Measurements from ENCODE around the gene MYDGF.
"Not testable (repeated sequence)": the region's sequence is repeated elsewhere in the genome, so short reads cannot be mapped to it uniquely, and the experiment has no call there.

Gene MYDGF

DNA sequence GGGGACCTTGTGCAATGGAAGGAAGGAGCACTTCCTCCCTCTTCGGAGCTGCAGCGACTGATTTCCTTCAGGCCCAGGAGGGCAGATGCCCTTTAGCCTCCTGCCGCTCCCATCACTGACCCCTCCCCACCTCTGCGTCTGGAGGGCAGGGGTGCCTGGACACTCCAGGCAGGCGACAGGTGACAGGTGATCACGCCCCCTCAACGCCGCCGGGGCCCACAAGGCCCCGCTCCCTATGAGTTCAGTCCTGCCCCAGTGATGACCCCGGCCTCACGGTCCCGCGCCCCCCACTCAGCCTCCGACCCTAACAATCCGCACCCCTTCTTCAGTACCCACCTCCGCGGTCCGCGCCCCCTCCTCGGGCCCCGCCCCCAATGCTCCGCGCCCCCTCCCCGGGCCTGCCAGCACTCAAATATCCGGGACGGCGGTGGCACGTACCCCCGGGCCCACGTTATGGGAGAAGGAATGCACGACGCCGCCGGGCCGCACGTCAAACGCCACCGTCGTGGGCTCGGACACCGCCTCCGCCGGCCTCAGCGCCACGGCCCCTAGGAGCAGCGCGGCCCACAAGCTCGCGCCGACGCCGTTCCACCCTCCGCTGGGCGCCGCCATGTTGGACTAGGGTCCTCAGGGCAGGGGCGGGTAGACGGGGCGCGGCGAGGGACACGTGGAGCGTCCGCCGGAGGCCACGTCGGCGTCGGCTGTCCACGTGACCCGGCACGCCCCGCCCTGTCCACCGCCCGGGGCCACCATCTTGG, at the start of gene MYDGF:
TSS of gene MYDGF (minus strand) at position 620 of the 758 bp plus-strand sequence. CDS start at position 612, 8 bp downstream.
- TF ChIP-seq POLR2AphosphoS5 (IDR thresholded peaks at IDR 0.05; ENCODE audit: borderline replicate concordance, low read depth, low read length): peak; percentile 89
- TF ChIP-seq EZH2 (IDR thresholded peaks at IDR 0.05): no peak
- TF ChIP-seq FOXP2 (optimal IDR thresholded peaks at IDR 0.05; ENCODE audit: control extremely low read depth, extremely low read length, insufficient read depth): no peak
- H3K4me3 ChIP-seq: peak within 1 kb of the TSS; percentile 97
- DNase-seq (ENCODE audit: low read depth, low spot score): peak; percentile 14
- H3K9ac ChIP-seq (ENCODE audit: insufficient read length): peak within 1 kb of the TSS; percentile 89
- H3K36me3 ChIP-seq (ENCODE audit: insufficient read depth, low read length): peaks cover 19% of the 10 kb centered on the region
- no peak within 1 kb of the TSS for H3K27ac ChIP-seq
- no peaks in the 10 kb centered on the region for H3K9me3 ChIP-seq (ENCODE audit: low read depth, low read length)

DNA sequence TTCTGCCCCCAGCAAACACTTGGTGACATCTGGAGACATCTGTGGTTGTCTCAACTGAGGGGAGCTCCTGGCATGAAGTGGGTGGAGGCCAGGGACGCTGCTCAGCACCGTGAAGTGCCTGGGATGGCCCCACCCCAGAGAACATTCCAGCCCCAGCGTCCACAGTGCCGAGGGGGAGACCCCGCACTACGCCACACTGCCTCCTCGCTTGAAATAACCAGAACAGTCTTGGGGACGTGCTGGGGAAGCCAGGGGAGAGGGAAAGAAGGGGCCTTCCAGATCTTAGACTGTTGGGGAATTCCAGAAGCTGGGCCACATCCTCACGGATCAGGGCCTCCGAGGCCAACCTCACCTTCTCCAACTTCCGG, 49.3 kb upstream of the MYDGF start:
- Histone ChIP-seq H3K9me3 (ENCODE audit: low read depth, low read length) (no peaks in the 10 kb centered on the region), H3K27ac (no peak overlapping the region), H3K9ac (ENCODE audit: insufficient read length) (no peak overlapping the region), H3K36me3 (ENCODE audit: insufficient read depth, low read length) (peaks cover 10% of the 10 kb centered on the region; the same call in 1 of the 2 replicates), H3K4me3 (no peak overlapping the region)
- no peak for DNase-seq (ENCODE audit: low read depth, low spot score)
- no peak for TF ChIP-seq POLR2AphosphoS5 (IDR thresholded peaks at IDR 0.05; ENCODE audit: borderline replicate concordance, low read depth, low read length)
- TF ChIP-seq FOXP2 (optimal IDR thresholded peaks at IDR 0.05; ENCODE audit: control extremely low read depth, extremely low read length, insufficient read depth): no peak

DNA sequence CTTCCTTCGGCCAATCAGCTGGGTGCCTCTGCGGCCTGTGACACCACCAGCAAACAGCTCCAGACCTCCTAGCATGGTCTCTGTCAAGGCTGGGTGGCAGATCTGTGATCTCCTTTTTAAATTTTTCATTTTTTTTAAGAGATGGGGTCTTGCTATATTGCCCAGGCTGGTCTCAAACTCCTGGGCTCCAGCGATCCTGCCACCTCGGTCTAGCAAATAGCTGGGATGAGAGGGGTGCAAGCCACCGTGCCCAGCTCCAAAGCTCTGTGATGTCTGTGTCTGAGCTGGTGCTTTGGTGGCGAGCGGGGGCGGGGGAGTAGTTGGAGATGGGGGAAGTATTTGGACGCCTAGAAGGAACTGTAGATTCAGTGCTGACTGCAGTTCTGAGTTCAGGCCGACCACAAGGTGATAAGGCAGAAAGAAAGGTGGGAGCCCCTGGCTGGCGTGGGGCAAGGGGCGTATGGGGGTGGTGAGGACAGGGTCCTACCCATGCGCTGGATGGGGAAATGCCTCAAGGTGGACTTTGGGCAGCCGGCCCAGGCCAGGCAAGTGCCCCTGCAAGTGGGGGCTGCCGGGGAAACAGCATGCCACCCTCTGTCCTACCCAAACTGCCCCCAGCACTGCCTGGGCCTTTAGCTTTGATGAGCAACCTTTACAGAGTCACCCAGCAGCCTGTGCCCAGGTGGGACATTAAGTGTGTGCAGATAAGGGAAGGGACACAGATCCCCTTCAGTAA, 48.0 kb upstream of the MYDGF start:
- Histone ChIP-seq H3K9me3 (ENCODE audit: low read depth, low read length) (no peaks in the 10 kb centered on the region), H3K36me3 (ENCODE audit: insufficient read depth, low read length) (peaks cover 10% of the 10 kb centered on the region; the same call in 1 of the 2 replicates), H3K27ac (no peak overlapping the region), H3K4me3 (no peak overlapping the region), H3K9ac (ENCODE audit: insufficient read length) (no peak overlapping the region)
- no peak for TF ChIP-seq FOXP2 (optimal IDR thresholded peaks at IDR 0.05; ENCODE audit: control extremely low read depth, extremely low read length, insufficient read depth)
- no peak for TF ChIP-seq EZH2 (IDR thresholded peaks at IDR 0.05)
- no peak for TF ChIP-seq POLR2AphosphoS5 (IDR thresholded peaks at IDR 0.05; ENCODE audit: borderline replicate concordance, low read depth, low read length)
- DNase-seq (ENCODE audit: low read depth, low spot score): no peak

DNA sequence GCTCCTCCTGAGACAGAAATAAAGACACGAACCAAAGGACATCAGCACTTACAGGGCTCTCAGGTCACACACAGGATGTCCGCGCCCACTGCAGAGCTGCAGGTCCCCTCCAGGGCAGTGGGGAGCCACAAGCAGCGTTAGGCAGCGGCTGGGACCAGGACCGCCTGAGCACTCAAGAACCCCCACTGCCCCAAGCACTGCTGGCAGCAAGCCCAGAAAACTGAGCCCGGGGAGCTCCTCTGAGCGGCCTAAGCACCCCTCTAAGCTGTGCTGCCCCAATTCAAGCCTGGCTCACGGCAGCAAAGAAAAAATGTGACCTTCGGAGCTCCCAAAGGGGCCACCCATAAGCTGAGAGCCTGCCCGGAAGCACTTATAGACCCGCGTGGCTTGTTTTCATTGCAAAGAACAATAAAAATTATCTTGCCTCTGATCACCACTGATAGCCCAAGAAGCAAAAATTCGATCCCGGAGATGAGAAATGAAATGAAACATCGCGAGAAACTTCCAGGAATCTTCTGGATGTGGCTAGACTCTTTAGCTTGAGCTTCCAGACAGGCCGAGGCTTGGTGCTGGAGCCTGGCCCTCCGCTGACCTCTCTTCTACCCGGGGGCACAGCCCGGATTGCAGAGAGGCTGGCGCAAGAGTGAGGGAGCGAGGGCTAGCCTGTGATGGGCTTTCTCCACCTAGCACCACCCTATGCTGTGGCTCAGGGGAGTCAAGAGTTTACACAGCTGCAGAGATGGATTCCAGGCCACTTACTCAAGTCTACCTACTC, 47.2 kb upstream of the MYDGF start:
- Histone ChIP-seq H3K9me3 (ENCODE audit: low read depth, low read length) (no peaks in the 10 kb centered on the region), H3K36me3 (ENCODE audit: insufficient read depth, low read length) (peaks cover 11% of the 10 kb centered on the region; the same call in 1 of the 2 replicates), H3K27ac (no peak overlapping the region), H3K9ac (ENCODE audit: insufficient read length) (peak overlapping the region; percentile 32), H3K4me3 (no peak overlapping the region)
- no peak for DNase-seq (ENCODE audit: low read depth, low spot score)
- TF ChIP-seq FOXP2 (optimal IDR thresholded peaks at IDR 0.05; ENCODE audit: control extremely low read depth, extremely low read length, insufficient read depth) (no peak), POLR2AphosphoS5 (IDR thresholded peaks at IDR 0.05; ENCODE audit: borderline replicate concordance, low read depth, low read length) (no peak), EZH2 (IDR thresholded peaks at IDR 0.05) (no peak)

DNA sequence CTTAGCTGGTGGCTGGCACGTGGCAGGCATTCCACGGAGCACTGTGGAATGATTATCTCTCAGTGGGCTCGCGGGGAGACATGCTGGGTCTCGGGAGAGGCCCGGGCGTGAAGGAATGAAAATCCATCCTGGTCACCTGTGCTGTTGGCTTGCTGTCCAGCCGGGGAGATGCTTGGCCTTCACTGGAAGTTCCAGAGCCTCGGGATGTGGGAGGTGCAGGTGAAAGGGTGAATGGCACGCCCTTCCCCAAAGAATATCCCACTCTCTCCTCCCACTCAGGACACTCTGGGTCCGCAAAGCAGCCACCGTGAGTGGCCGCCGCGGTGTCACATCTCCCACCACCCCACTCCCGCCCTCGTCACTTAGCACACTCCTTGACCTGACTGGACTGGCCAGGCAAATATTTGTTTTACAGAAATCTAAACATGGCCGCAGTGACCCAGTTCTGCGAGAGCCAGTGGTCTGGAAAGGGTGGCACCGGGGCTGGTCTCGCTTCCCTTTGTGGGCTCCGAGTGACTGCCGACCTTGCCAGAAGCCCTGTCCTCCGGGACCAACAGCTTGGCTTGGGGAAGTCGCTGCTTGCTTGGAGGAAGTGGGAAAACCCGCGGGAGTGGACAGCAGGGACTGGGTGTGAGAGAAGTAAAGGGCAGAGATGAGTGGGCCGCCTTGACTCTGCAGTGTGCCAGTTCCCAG, 45.5 kb upstream of the MYDGF start:
- no peaks in the 10 kb centered on the region for H3K9me3 ChIP-seq (ENCODE audit: low read depth, low read length)
- TF ChIP-seq POLR2AphosphoS5 (IDR thresholded peaks at IDR 0.05; ENCODE audit: borderline replicate concordance, low read depth, low read length): no peak
- no peak for TF ChIP-seq FOXP2 (optimal IDR thresholded peaks at IDR 0.05; ENCODE audit: control extremely low read depth, extremely low read length, insufficient read depth)
- no peak for TF ChIP-seq EZH2 (IDR thresholded peaks at IDR 0.05)
- peaks cover 12% of the 10 kb centered on the region; the same call in 1 of the 2 replicates for H3K36me3 ChIP-seq (ENCODE audit: insufficient read depth, low read length)
- DNase-seq (ENCODE audit: low read depth, low spot score): no peak
- no peak overlapping the region for H3K9ac ChIP-seq (ENCODE audit: insufficient read length)
- no peak overlapping the region for H3K27ac ChIP-seq
- no peak overlapping the region for H3K4me3 ChIP-seq

DNA sequence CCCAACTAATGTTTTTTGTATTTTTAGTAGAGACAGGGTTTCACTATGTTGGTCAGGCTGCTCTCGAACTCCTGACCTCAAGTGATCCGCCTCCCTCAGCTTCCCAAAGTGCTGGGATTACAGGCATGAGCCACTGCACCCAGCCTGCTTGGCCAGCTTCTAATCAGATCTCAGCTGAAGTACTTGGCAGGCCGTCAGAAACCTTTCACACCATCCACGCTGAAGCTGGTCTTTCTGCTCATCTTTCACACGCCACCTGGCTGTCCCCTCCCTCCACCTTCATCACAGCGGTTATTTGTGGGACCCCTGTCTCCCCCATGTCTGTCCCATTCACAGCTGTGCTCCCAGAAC, 45.0 kb upstream of the MYDGF start:
- H3K36me3 ChIP-seq (ENCODE audit: insufficient read depth, low read length): peaks cover 12% of the 10 kb centered on the region; the same call in 1 of the 2 replicates
- H3K9ac ChIP-seq (ENCODE audit: insufficient read length); DNase-seq (ENCODE audit: low read depth, low spot score); H3K27ac ChIP-seq; H3K9me3 ChIP-seq (ENCODE audit: low read depth, low read length); H3K4me3 ChIP-seq: not testable (repeated sequence)

DNA sequence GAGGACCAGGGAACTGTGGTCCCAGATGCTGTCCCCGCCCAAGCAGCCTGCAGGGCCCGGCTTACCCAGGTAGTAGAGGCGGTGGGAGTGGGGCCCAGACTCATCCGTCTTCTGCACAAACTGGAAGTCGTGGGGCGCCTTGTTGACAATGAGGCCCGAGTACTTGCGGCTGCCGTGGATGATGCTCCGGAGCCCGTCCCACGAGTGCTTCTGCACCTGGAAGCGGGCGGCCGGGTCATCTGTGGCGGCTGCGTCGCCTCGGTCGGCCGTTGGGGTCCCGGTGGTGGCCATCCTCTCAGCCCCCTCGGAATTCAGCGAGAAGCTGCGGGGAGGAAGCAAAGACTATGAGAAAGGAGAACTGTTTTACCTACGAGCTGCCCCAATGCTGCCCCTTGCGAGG, 43.9 kb upstream of the MYDGF start:
- Histone ChIP-seq H3K9ac (ENCODE audit: insufficient read length) (no peak overlapping the region), H3K9me3 (ENCODE audit: low read depth, low read length) (no peaks in the 10 kb centered on the region), H3K36me3 (ENCODE audit: insufficient read depth, low read length) (peaks cover 4% of the 10 kb centered on the region; the same call in 1 of the 2 replicates), H3K4me3 (no peak overlapping the region), H3K27ac (no peak overlapping the region)
- DNase-seq (ENCODE audit: low read depth, low spot score): no peak
- TF ChIP-seq POLR2AphosphoS5 (IDR thresholded peaks at IDR 0.05; ENCODE audit: borderline replicate concordance, low read depth, low read length): no peak
- no peak for TF ChIP-seq FOXP2 (optimal IDR thresholded peaks at IDR 0.05; ENCODE audit: control extremely low read depth, extremely low read length, insufficient read depth)
- TF ChIP-seq EZH2 (IDR thresholded peaks at IDR 0.05): no peak

All from SK-N-MC (cell line).